Tibial nerve (tissue), 3 donors: ENCODE data around the gene EPHA10.

ENCODE experiments used
- POLR2A ChIP-seq, 2 donors: fragments of 450-650 bp; IDR thresholded peaks; one replicate each; pipeline ENCODE4 v1.6.1; 2017; ENCODE audit warnings: antibody characterized with exemption in 2 of 2, mild to moderate bottlenecking in 2 of 2, moderate library complexity in 2 of 2
- TF ChIP-seq, protein P1 (sequence below), 5 experiments: fragments of 200-600 bp in 3 of 5; fragments of 450-650 bp in 2 of 5; sonication (generic) in 3 of 5; IDR thresholded peaks; one replicate each; pipeline ENCODE4 v1.5.1; 2016 to 2019; ENCODE audit warnings: antibody characterized with exemption in 5 of 5, mild to moderate bottlenecking in 3 of 5, moderate library complexity in 2 of 5

DNA sequence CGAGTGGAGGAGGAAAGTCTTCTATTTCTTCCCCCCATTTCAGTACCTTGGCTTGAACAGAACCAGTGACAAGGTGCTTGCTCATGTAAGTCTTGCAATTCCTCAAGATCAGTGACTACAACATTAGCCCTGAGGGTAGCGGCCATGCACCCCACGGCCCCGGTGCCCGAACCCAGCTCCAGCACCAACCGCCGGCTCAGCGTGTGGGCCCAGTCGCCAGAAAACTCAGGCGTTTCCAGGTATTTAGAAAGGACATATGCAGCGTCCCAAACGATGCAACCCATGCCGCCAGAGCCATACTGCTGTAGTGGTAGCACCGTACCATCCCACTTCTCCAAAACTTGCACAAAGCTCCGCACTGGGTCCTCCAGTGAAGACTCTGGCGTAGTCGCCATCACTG lies 17.6 kb upstream of the EPHA10 start:
- no peak for TF ChIP-seq POLR2A (IDR thresholded peaks at IDR 0.05)
- TF ChIP-seq, protein P1, sequence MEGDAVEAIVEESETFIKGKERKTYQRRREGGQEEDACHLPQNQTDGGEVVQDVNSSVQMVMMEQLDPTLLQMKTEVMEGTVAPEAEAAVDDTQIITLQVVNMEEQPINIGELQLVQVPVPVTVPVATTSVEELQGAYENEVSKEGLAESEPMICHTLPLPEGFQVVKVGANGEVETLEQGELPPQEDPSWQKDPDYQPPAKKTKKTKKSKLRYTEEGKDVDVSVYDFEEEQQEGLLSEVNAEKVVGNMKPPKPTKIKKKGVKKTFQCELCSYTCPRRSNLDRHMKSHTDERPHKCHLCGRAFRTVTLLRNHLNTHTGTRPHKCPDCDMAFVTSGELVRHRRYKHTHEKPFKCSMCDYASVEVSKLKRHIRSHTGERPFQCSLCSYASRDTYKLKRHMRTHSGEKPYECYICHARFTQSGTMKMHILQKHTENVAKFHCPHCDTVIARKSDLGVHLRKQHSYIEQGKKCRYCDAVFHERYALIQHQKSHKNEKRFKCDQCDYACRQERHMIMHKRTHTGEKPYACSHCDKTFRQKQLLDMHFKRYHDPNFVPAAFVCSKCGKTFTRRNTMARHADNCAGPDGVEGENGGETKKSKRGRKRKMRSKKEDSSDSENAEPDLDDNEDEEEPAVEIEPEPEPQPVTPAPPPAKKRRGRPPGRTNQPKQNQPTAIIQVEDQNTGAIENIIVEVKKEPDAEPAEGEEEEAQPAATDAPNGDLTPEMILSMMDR (IDR thresholded peaks at IDR 0.05), result no peak
